HG03565 (cell line): Measurements from ENCODE around the gene TMEM250.

ENCODE experiments used
- ATAC-seq: cut with Tn5 transposase; IDR thresholded peaks from one replicate; pipeline ENCODE4 v1.9.1; 2021; ENCODE audit warnings: mild to moderate bottlenecking, moderate library complexity; ENCODE audit not compliant: unreplicated experiment

The TMEM250 gene

DNA sequence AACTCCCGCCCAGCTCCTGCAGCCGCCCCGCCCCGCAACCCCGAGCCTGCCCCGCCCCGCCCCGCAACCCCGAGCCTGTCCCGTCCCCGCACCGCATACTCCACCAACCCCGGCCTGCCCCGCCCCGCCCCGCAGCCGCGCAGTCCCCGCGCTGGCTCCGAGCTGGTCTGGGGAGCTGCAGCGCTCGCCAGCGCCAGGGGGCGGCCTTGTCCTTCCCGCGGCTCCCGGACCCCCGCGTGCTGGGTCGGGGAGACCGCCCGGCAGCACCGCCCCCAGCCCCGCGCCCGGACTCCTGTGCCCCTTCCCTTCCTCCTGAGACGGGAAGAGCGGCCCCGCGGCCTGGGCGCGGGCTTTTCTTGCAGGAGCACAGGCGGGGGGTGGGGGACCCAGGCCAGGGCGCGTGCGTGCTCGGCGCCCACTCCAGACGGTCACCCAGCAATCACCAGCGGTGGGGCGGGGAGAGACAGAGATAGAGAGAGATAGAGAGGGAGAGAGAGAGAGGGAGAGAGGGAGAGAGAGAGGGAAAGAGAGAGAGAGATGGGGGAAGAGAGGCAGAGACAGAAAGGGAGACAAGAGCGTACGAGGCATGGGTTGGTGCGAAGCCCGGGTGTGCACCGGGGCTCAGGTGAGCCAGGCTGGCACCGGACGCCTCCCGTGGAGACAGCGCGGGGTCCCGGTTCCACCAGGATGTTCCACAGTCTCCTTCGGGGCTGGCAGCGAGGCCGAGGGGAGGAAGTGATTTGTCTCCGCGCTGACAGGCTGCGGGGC, 14.7 kb upstream of the TMEM250 start:
- no peak for ATAC-seq

DNA sequence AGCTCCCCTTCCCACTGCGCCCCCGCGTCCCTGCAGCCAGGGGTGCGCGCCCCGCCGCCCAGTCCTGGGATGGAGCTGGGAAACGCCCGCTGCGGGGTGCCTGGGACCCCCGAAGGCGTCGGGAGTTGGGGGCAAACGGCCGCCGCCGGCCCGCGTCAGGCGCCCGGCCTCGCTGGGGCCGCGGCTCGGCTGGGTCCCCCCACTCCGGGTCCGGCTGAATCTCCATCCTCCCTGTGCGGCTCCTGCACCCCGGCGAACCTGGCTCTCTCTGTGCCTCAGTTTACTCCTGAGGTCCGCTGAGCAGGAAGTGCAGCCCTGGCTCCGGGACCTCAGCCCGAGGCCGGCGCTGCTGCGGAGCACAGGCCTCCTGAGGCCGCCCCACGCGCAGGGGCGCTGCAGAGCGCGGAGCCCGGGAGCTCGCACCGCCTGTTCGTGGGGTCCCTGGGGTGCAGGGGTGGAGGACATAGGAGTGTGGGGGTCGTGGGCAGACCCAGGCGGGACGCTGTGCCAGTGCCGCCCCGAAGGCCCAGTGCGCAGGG, 13.9 kb upstream of the TMEM250 start:
- ATAC-seq = no peak

DNA sequence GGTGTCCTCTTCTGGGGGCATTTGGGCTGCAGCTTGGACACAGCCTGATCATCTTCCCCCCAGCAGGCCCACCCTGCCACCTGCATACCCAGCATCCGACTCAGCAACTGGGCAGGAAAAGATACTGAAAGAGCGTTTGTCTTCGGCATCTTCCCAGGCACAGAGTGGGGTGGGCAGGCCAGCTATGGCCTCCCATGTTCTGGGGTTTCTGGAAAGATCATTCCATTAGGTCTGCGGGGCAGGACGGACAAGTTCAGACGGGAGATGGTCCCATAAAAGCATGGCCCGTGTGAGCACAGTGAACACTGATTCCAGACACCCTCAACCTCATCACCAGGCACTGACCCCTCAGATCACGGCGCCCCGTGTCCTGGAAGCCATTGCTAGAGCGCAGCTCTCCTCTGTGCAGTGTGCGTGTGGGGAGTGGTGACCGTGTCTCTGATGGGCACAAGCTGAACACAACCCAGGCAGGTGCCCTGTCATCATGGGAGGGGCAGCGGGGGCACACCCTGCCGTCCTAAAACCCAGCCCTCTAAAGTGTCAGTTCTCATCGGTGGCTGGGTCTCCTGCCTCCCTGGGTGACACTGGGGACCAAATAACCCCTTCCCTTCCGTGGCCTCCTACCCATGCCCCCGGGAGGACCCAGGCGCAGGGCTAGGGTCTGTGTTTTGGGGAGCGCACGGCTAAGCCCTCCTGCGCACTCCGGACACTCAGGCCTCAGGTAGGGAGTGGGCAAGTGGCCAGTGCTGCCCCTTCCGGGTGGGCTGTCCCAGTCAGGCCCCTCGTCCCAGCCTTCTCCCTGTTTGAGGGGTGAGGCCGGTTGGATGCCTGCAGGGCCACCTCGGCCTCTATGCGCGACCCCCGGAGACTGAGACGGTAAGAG, 13.2 kb upstream of the TMEM250 start:
- no peak for ATAC-seq

DNA sequence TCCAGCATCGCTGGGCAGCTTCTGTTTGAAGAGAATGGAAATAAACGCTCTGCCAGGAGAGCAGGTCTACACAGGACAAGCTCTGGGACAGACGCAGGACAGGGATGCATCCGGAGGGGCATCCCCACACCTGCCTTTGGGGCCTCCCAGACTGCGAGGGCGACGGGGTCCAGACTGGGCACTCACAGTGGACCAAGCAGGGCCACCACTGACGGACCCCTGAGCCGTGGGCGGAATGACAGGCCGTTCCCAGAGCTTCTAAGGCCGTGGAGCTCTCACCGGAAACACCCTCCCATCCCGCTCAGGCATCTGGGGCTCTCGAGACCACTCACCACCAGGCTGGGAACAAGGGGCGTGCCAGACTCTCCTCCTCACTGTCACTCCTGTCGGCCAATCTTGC, 10.5 kb upstream of the TMEM250 start:
- ATAC-seq = no peak

DNA sequence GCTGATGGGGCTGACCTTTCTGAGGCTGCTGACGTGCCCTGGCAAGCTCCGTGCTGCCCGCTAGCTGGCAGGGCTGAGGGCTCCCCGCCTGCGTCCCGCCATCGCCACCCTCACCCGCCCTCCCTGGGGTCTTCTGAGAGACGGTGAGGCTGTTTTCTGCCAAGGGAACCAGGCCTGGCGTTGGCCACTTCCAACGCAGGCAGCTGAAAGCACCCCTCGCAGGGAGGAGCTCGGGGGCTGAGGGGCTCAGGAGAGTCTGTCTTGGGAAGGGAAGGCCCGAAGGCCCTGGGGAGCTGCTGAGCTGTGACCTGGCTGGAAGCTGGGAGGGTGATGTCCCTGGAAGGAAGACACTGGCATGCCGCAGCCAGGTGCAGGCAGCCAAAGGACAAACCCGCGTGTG, 9.8 kb upstream of the TMEM250 start:
- no peak for ATAC-seq

DNA sequence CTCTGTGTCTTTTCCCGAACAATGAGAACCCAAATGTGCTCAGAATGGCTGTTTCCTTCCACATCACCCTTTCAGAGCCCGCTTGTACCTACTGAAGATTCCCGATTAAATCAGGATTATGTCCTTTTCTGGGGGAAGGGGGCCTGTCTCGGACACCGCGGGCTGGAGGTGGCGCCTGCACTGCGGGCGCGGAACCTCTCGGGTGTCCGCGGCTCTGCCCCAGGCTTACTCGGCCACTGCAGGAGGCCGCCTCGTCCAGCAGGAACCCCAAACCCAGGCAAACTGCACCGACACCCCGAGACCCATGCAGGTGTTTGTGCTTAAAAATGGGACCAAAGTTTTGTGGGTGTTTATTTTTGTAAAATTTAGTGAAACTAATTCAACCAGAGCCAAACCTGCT, 8.6 kb upstream of the TMEM250 start:
- ATAC-seq = no peak

DNA sequence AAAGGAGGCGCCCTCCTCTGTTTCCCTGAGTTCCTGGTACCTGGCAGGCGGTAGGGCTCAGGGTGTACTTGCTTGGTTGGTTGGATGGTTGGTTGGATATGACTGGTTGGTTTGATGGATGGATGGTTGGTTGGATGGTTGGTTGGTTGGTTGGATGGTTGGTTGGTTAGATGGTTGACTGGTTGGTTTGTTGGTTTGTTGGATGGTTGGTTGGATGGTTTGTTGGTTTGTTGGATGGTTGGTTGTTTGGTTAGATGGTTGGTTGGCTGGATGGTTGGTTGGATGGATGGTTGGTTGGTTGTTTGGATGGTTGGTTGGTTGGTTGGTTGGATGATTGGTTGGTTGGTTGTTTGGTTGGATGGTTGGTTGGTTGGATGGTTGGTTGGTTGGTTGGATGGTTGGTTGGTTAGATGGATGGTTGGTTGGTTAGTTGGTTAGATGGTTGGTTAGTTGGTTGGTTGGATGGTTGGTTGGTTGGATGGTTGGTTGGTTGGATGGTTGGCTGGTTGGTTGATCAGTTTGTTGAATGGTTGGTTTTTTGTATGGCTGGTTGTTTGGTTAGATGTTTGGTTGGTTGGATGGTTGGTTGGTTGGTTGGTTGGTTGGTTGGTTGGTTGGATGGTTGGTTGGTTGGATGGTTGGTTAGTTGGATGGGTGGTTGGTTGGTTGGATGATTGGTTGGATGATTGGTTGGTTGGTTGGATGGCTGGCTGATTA, 6.5 kb upstream of the TMEM250 start:
- ATAC-seq = no peak

DNA sequence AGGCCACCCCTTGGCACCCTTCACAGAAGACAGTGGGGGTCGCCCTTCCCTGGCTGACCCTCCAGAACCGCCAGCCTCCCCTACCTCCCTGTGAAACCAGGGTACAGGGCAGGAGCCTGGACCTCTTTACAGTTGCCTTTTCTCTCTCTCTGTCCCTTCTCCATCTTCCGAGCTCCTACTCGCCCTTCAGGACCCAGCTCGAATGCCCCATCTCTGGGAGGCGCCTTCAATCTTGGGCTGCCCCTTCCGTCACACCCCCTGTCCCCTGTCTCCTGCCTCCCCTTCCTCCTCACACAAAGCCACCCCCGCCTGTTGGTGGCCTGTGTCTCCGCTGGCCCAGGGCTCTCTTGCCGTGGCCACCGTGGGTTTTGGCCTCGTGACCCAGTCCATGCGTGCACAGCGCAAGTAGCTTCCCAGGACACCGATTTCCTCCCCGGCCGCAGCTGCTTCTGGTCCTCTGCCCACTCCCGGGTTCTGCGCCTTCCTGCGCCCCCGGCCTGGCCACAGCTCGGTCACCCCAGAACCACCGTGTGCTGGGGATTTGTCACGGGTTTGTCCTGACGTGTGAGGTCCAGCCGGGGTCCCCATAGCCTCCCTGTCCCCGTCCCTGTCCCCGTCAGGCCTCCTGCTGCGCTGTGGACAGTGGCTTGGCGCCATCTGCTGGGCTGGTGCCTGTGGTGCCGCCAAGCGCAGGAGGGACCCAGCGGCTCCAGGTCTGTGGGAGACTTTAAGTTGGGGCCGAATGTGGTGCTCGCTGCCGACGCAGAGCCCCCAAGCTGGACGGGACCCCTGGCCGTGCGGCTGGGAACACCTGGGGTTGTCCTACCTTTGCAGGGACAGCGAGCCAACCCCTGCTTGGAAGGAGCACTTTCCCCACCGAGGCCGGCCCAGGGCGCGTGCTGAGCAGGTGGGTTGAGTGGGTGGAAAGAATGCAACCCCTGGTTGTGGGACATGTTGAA, 4.0 kb upstream of the TMEM250 start:
- no peak for ATAC-seq

DNA sequence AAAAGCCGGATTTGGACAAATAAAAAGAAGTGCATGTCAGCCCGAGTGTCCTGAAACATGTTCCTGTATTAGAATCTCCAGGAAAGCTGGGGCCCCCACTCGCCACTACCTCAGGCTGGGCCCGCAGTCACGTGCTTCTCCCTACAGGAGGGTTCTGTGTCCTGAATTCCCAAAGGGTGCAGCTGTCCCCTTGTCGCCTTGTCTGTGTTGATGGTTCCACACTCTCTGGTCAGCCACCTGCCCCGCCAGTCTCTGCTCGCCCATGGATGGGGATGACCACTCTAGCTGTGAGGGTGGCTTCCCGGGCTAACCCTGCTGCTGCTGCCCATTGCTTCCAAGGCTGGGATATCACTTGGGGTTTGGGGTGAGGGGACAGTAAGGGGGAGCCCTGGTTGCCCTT, 3.1 kb upstream of the TMEM250 start:
- no peak for ATAC-seq

DNA sequence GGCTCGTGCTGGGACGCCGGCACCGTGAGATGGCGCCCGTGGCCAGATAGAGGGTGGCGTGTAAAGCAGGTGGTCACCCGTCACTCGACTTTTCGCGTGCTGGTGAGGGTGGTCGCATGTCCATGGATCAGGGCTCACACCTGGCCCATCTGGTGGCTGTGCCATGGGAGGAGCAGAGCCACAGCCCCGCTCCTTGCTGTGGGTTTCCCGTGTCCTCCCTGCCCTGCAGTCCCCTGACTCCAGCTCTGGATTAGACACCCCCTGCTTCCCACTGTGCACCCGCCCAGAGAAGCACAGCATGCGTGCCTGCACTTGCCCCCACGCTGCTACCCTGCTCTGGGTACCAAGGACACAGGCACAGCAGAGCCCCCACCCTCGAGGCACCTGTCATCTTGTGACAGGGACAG, 1.8 kb upstream of the TMEM250 start:
- no peak for ATAC-seq

DNA sequence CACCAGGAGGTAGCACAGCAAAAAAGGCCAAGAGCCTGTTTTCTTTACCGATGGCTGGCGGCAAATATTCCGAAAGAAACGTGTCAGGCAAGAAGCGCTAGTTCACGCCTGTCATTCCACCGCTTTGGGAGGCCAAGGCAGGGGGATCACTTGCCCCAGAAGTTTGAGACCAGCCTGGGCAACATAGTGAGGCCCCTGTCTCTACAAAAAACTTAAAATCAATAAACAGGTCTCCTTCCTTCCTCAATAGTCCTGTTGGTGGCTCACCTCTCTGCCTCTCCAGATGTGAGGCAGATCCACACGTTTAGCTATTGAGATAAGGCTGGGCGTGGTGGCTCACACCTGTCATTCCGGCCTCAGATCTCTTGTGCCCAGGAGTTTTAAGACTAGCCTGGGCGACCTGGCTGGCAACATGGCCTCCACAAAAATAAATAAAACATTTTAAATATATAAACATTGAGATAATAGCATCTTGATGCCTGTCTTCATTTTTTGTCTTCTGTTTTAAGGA, 1.3 kb upstream of the TMEM250 start:
- no peak for ATAC-seq

DNA sequence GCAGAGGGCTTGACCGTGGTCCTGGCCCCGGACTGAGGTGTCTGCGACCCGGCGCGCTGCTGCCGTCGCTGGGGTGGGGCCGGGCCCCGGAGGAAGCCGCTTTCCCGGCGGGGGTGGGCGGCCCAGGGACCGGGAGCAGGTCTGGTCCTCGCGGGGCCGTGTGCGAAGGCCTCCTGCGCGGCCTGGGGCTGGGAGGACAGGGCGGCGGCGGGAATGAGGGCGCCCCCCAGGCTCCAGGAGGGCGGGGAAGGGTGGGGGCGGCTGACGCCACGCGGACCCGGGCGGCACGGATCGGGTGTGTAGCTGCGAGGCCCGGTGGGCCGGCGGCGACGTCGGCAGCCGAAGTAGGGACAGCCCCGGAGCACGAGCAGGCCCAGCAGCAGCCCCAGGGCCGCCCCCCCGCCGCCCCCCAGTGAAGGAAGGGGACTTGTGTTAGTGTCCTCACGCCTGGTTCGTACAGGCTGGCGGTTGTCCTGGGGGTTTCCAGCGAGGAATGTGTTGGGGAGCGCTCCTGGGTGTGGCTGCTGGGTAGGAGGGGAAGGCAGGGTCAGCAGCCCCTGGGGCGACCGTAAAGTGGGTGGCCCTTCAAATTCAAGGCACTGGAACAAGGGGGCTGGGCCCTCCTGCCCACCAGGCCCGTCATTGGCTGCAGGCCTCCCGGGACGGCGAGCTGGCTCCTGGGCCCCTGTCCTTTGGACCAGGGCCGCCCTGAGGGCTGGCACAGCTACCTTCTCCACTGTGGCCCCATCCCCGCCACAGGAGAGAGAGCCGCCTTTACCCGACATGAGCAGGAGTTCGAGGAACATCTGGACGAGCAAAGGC, 597 bp upstream of the TMEM250 start:
- no peak for ATAC-seq

DNA sequence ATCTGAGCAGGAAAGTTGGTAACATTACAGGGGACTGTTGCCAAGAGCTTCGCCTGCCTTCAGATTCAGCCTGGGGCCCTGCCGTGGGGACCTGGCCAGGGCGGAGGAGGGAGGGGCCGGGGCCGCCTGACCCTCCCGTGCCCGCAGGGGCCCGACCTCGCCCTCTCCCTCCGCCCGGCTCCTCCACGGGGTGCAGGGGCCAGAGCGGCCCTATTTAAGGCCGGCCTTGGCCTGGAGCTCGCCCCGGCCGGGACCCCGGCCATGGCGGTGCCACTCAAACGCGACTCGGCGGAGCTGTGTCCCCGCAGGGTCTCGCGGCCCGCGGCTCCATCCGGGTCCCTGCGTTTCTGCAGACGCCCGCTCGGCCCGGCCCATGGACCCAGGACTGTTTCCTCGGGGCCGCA, 757 bp downstream of the TMEM250 start:
- peak; percentile 2 for ATAC-seq

DNA sequence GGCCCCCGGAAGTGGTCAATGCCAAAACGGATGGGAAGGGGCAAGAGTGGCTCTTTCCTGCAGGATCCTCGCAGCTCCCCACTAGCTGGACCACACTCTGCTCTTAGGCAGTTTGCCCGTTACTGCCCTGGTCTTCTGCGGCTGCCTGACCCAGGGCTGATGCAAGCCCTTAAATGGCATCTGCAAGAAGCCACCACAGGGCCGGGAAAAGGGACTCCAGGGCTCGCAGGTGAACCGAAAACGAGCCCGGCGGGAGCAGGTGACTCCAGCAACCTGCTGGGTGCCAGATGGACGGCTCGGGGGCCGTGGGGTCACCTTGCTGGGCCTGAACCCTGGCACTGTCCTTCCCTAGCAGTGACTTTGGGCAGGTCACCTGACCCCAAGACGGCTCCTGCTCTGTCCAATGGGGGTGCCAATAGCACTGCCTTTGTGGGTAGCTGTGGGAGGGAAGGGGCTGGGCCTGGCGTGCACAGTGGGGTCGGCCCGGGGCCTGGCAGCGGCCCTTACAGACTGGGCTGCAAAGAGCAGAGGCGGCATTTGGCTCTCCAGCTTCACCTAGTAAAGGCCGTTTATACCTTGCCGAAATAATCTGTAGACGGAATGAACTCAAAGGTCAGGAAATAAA, 1.3 kb downstream of the TMEM250 start:
- ATAC-seq = no peak

DNA sequence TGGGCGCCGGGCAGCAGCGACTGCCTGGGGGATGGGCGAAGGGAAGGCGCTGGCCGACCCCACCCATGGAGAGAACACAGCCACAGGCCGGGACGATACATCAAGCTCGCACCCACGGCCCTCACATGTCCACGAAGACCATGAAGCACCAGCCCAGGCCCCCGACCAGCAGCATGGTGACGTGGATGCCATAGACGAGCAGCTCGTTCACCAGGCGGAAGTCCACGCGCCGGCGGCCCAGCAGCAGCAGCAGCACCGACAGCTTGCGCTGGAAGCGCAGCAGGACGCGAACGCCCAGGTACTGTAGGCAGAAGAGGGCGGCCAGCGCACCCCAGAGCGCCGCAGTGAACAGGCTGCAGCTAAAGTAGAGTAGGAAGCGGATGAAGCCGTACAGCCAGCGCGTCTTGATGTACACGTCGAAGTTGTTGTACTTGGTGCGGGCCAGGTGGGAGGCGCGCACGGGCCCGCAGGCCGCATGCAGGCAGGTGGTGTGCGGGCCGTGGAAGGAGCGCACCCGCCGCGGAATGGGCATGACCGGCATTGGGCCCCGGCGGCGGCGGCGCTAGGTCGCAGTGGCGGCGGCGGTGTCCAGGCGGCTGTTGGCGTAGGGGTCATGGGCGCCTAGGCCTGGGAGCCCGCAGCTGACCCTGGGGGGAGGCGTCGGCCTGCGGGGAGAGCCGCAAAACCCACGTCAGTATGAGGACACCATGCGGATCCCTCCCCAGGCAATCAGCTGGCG, 2.1 kb downstream of the TMEM250 start:
- no peak for ATAC-seq

DNA sequence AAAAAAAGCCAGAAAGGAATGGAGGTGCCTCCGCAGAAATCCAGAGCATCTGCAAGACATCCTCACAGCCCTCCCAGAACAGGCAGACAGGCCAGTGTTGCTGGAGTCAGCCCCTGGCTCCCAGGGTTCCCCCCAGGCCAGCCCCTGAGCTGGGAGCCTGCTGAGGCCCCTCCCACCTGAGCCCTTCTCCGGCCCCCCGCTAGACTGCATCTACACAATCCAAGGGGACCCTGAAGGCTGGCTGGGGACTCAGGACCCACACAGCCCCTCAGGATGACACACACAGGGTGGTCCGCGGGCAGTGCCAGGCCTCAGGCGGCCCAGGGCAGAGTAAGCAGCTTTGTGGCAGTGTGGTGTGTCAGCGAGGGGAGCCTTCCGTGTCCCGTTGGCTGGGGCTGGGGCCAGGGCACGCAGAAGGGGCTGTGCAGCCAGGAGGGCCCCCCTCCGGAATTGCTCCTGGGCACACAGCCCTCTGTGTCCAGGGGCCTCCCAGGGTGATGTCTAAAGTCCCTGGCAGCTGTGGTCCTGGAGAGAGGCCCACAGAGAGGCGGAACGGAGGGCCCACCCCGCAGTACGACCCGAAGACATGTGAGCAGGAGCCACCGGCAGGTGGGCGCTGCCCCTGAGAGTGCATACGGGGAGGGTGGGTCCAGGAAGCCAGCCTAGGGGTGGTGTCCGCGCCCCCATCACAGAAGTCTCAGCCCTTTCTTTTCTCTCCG, 2.9 kb downstream of the TMEM250 start:
- no peak for ATAC-seq

DNA sequence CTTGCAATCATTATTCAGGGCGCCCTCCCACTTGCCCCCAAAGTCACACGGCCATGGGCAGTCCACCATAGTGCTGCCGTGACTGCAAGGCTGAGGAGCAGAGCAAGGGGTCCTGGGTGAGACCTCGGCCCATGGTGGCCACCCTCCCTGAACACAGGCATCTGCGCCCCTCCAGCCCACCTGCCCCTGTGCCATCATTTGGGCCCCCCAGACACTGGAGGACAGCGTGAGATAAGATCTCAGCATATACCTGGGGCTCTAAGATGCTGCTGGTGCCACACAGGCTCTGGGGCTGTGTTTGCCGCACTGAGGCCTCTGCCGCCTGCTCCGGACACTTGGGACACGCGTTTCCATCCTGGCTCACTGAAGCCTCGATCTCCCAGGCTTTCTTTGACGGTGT, 3.5 kb downstream of the TMEM250 start:
- no peak for ATAC-seq
